Fibroblast of skin of right quadriceps (primary cell): Measurements from ENCODE around the gene RAB7B.
"Not testable (repeated sequence)": the region's sequence is repeated elsewhere in the genome, so short reads cannot be mapped to it uniquely, and the experiment has no call there.

ENCODE experiments used
- DNase-seq: peaks from one replicate; pipeline ENCODE4 v3.0.0-alpha.2; 2013

The RAB7B gene

GRCh38 chr1:206021626-206022365, 18.6 kb upstream of the RAB7B start:
- peak; percentile 66 for DNase-seq

GRCh38 chr1:206021008-206021625, 17.9 kb upstream of the RAB7B start:
- DNase-seq, result no peak

GRCh38 chr1:206020393-206021007, 17.3 kb upstream of the RAB7B start:
- no peak for DNase-seq

- no peak for DNase-seq
Measured at GRCh38 chr1:206015071-206015470, 11.9 kb upstream of the RAB7B start.

GRCh38 chr1:206014601-206015000, 11.4 kb upstream of the RAB7B start:
- DNase-seq, result no peak

GRCh38 chr1:206013026-206013795, 10.0 kb upstream of the RAB7B start:
- DNase-seq, result no peak

GRCh38 chr1:206012086-206012859, 9.1 kb upstream of the RAB7B start:
- no peak for DNase-seq

GRCh38 chr1:206011057-206011456, 7.9 kb upstream of the RAB7B start:
- DNase-seq, result no peak

- DNase-seq, result no peak
Measured at GRCh38 chr1:206010060-206010459, 6.9 kb upstream of the RAB7B start.

- no peak for DNase-seq
Measured at GRCh38 chr1:206006946-206007345, 3.8 kb upstream of the RAB7B start.

GRCh38 chr1:206005778-206006180, 2.6 kb upstream of the RAB7B start:
- DNase-seq, result peak; percentile 23

GRCh38 chr1:206005234-206005633, 2.0 kb upstream of the RAB7B start:
- DNase-seq, result no peak

GRCh38 chr1:206004826-206005225, 1.6 kb upstream of the RAB7B start:
- DNase-seq, result peak; percentile 14

- no peak for DNase-seq
Measured at GRCh38 chr1:206003854-206004800, 932 bp upstream of the RAB7B start.

GRCh38 chr1:206002160-206002559, 1.0 kb downstream of the RAB7B start:
- no peak for DNase-seq

GRCh38 chr1:206001476-206001888, 1.7 kb downstream of the RAB7B start:
- DNase-seq, result peak; percentile 94

GRCh38 chr1:206000641-206001339, 2.4 kb downstream of the RAB7B start:
- peak; percentile 10 for DNase-seq

- DNase-seq, result no peak
Measured at GRCh38 chr1:205998457-205999241, 4.5 kb downstream of the RAB7B start.

GRCh38 chr1:205996641-205997040, 6.6 kb downstream of the RAB7B start:
- not testable (repeated sequence) for DNase-seq

GRCh38 chr1:205994346-205994745, 8.8 kb downstream of the RAB7B start:
- no peak for DNase-seq
